ENCODE results near the gene KCNK3.

The KCNK3 gene

GRCh38 chr2:26778098-26778497 is 85.6 kb downstream of the KCNK3 start:
- no peak for DNase-seq
- no peaks in the 10 kb centered on the region for H3K9me3 ChIP-seq (replicated peaks; ENCODE audit: insufficient read depth, low read length)
- no peaks in the 10 kb centered on the region for H3K36me3 ChIP-seq (replicated peaks; ENCODE audit: insufficient read depth, low read length)
- TF ChIP-seq EZH2phosphoT487 (IDR thresholded peaks at IDR 0.05; ENCODE audit: low read length) = no peak
- no peaks in the 10 kb centered on the region for H3K9me2 ChIP-seq (replicated peaks; ENCODE audit: insufficient read depth, low read length)
- H3K27me3 ChIP-seq (replicated peaks; ENCODE audit: insufficient read depth, low read length) = no peaks in the 10 kb centered on the region
- H3K27ac ChIP-seq (ENCODE audit: low read length) = no peak overlapping the region
- H2AFZ ChIP-seq (ENCODE audit: low read length) = no peak overlapping the region
- H3K4me3 ChIP-seq (ENCODE audit: low read length) = no peak overlapping the region
- H4K20me1 ChIP-seq (ENCODE audit: insufficient read depth, low read length) = no peaks in the 10 kb centered on the region
- no peak overlapping the region for H3K4me2 ChIP-seq (ENCODE audit: low read depth, low read length)
- no peaks in the 10 kb centered on the region for H3K79me2 ChIP-seq (ENCODE audit: low read length)
- H3K4me1 ChIP-seq (ENCODE audit: low read length) = no peaks in the 10 kb centered on the region
- H3F3A ChIP-seq (ENCODE audit: insufficient read depth, low read length) = no peaks in the 10 kb centered on the region
- no peak overlapping the region for H3K9ac ChIP-seq (ENCODE audit: low read length)

DNA sequence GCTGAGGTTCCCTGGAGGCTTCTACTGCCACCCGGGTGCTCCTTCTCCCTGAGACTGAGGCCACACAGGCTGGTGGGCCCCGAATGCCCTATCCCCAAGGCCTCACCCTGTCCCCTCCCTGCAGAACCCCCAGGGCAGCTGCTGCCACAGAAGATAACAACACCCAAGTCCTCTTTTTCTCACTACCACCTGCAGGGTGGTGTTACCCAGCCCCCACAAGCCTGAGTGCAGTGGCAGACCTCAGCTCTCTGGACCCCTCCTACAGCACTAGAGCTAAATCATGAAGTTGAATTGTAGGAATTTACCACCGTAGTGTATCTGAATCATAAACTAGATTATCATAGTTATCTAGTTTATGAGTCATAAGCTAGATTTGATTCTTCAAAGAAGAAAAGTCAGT is 86.0 kb downstream of the KCNK3 start:
- H3F3A ChIP-seq (ENCODE audit: insufficient read depth, low read length) = no peaks in the 10 kb centered on the region
- H2AFZ ChIP-seq (ENCODE audit: low read length) = no peak overlapping the region
- H4K20me1 ChIP-seq (ENCODE audit: insufficient read depth, low read length) = no peaks in the 10 kb centered on the region
- no peaks in the 10 kb centered on the region for H3K27me3 ChIP-seq (replicated peaks; ENCODE audit: insufficient read depth, low read length)
- H3K36me3 ChIP-seq (replicated peaks; ENCODE audit: insufficient read depth, low read length) = no peaks in the 10 kb centered on the region
- DNase-seq = no peak
- H3K9ac ChIP-seq (ENCODE audit: low read length) = no peak overlapping the region
- H3K27ac ChIP-seq (ENCODE audit: low read length) = no peak overlapping the region
- TF ChIP-seq EZH2phosphoT487 (IDR thresholded peaks at IDR 0.05; ENCODE audit: low read length) (no peak), EZH2 (optimal IDR thresholded peaks at IDR 0.05; ENCODE audit: low read depth, low read length) (no peak)
- TF ChIP-seq, protein P1, sequence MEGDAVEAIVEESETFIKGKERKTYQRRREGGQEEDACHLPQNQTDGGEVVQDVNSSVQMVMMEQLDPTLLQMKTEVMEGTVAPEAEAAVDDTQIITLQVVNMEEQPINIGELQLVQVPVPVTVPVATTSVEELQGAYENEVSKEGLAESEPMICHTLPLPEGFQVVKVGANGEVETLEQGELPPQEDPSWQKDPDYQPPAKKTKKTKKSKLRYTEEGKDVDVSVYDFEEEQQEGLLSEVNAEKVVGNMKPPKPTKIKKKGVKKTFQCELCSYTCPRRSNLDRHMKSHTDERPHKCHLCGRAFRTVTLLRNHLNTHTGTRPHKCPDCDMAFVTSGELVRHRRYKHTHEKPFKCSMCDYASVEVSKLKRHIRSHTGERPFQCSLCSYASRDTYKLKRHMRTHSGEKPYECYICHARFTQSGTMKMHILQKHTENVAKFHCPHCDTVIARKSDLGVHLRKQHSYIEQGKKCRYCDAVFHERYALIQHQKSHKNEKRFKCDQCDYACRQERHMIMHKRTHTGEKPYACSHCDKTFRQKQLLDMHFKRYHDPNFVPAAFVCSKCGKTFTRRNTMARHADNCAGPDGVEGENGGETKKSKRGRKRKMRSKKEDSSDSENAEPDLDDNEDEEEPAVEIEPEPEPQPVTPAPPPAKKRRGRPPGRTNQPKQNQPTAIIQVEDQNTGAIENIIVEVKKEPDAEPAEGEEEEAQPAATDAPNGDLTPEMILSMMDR (IDR thresholded peaks at IDR 0.05; ENCODE audit: low read length) = no peak
- no peaks in the 10 kb centered on the region for H3K79me2 ChIP-seq (ENCODE audit: low read length)
- no peaks in the 10 kb centered on the region for H3K9me2 ChIP-seq (replicated peaks; ENCODE audit: insufficient read depth, low read length)
- H3K9me3 ChIP-seq (replicated peaks; ENCODE audit: insufficient read depth, low read length) = no peaks in the 10 kb centered on the region
- no peak overlapping the region for H3K4me3 ChIP-seq (ENCODE audit: low read length)
- no peak overlapping the region for H3K4me2 ChIP-seq (ENCODE audit: low read depth, low read length)
- H3K4me1 ChIP-seq (ENCODE audit: low read length) = no peaks in the 10 kb centered on the region

- Histone ChIP-seq H3K9ac (ENCODE audit: low read length) (no peak overlapping the region), H3F3A (ENCODE audit: insufficient read depth, low read length) (no peaks in the 10 kb centered on the region; the same call in 1 of the 2 replicates), H3K27me3 (replicated peaks; ENCODE audit: insufficient read depth, low read length) (no peaks in the 10 kb centered on the region), H3K36me3 (replicated peaks; ENCODE audit: insufficient read depth, low read length) (no peaks in the 10 kb centered on the region), H3K9me2 (replicated peaks; ENCODE audit: insufficient read depth, low read length) (no peaks in the 10 kb centered on the region), H4K20me1 (ENCODE audit: insufficient read depth, low read length) (no peaks in the 10 kb centered on the region), H3K4me2 (ENCODE audit: low read depth, low read length) (no peak overlapping the region), H3K9me3 (replicated peaks; ENCODE audit: insufficient read depth, low read length) (no peaks in the 10 kb centered on the region), H3K4me1 (ENCODE audit: low read length) (no peaks in the 10 kb centered on the region), H3K79me2 (ENCODE audit: low read length) (no peaks in the 10 kb centered on the region), H3K27ac (ENCODE audit: low read length) (no peak overlapping the region), H3K4me3 (ENCODE audit: low read length) (no peak overlapping the region), H2AFZ (ENCODE audit: low read length) (no peak overlapping the region)
- TF ChIP-seq EZH2 (optimal IDR thresholded peaks at IDR 0.05; ENCODE audit: low read depth, low read length) (no peak), EZH2phosphoT487 (IDR thresholded peaks at IDR 0.05; ENCODE audit: low read length) (no peak)
- TF ChIP-seq, protein P1 (IDR thresholded peaks at IDR 0.05; ENCODE audit: low read length) = no peak
- no peak for DNase-seq
These were observed 87.8 kb downstream of the KCNK3 start for GRCh38 chr2:26780203-26780760.
